H9 (cell line): Measurements from ENCODE around the gene FBXO30. TPM values are rescaled to one million over a fixed set of nuclear protein-coding genes. Genes with fewer than 3 reads are reported as not detected.
A peak's percentile ranks its signal among the peaks of the same experiment; 100 is the strongest.

Source experiments
- DNase-seq: peaks from one replicate; pipeline ENCODE4 v3.0.0-alpha.2; 2017
- H2AFZ ChIP-seq: one replicate; pipeline ENCODE4 v1.6.1; 2013; ENCODE audit warnings: mild to moderate bottlenecking, low read length, control low read depth, moderate library complexity
- H2AK5ac ChIP-seq: 2 replicates; pipeline ENCODE4 v1.6.1; 2013; ENCODE audit warnings: low read length, control low read depth, mixed read lengths; ENCODE audit not compliant: insufficient read length
- H2BK120ac ChIP-seq: one replicate; pipeline ENCODE4 v1.6.1; 2013; ENCODE audit warnings: low read depth, mild to moderate bottlenecking, low read length, control low read depth, inconsistent platforms; ENCODE audit not compliant: poor library complexity, severe bottlenecking
- H2BK12ac ChIP-seq: 2 replicates; pipeline ENCODE4 v1.6.1; 2013; ENCODE audit warnings: low read length, control low read depth, mixed read lengths, low read depth; ENCODE audit not compliant: insufficient read length
- H2BK15ac ChIP-seq: 2 replicates; pipeline ENCODE4 v1.6.1; 2013; ENCODE audit warnings: low read depth, low read length, control low read depth
- H2BK20ac ChIP-seq: one replicate; pipeline ENCODE4 v1.6.1; 2013; ENCODE audit warnings: low read depth, mild to moderate bottlenecking, low read length, control low read depth, inconsistent platforms; ENCODE audit not compliant: poor library complexity, severe bottlenecking
- H2BK5ac ChIP-seq: 2 replicates; pipeline ENCODE4 v1.6.1; 2013; ENCODE audit warnings: low read length, control low read depth, mixed read lengths; ENCODE audit not compliant: insufficient read length
- H3K14ac ChIP-seq: 2 replicates; pipeline ENCODE4 v1.6.1; 2013; ENCODE audit warnings: low read length, control low read depth; ENCODE audit not compliant: insufficient read depth
- H3K18ac ChIP-seq: 2 replicates; pipeline ENCODE4 v1.6.1; 2013; ENCODE audit warnings: low read depth, mild to moderate bottlenecking, mixed read lengths, low read length, control low read depth; ENCODE audit not compliant: insufficient read length
- H3K23ac ChIP-seq: 2 replicates; pipeline ENCODE4 v1.6.1; 2013; ENCODE audit warnings: low read length, control low read depth, mixed read lengths, low read depth; ENCODE audit not compliant: insufficient read length
- H3K23me2 ChIP-seq: 2 replicates; pipeline ENCODE4 v1.6.1; 2013; ENCODE audit warnings: low read depth, mild to moderate bottlenecking, mixed read lengths, low read length, control low read depth; ENCODE audit not compliant: insufficient read length, poor library complexity, severe bottlenecking
- H3K27ac ChIP-seq: 2 replicates; pipeline ENCODE4 v1.5.1; 2013; ENCODE audit warnings: low read length, control low read depth, mixed read lengths, low read depth; ENCODE audit not compliant: insufficient read length
- H3K27me3 ChIP-seq: 2 replicates; pipeline ENCODE4 v1.6.1; 2013; ENCODE audit warnings: low read length, control low read depth, inconsistent platforms; ENCODE audit not compliant: insufficient read depth
- H3K4ac ChIP-seq: 2 replicates; pipeline ENCODE4 v1.6.1; 2013; ENCODE audit warnings: low read depth, mild to moderate bottlenecking, control low read depth, inconsistent platforms, low read length, moderate library complexity
- H3K4me1 ChIP-seq: 2 replicates; pipeline ENCODE4 v1.6.1; 2013; ENCODE audit warnings: low read length, control low read depth, inconsistent platforms; ENCODE audit not compliant: insufficient read depth
- H3K4me2 ChIP-seq: 2 replicates; pipeline ENCODE4 v1.6.1; 2013; ENCODE audit warnings: low read length, control low read depth, mixed read lengths; ENCODE audit not compliant: insufficient read length, insufficient read depth
- H3K56ac ChIP-seq: 2 replicates; pipeline ENCODE4 v1.6.1; 2013; ENCODE audit warnings: low read depth, mild to moderate bottlenecking, mixed read lengths, low read length, control low read depth; ENCODE audit not compliant: insufficient read length
- H3K79me1 ChIP-seq: 2 replicates; pipeline ENCODE4 v1.6.1; 2013; ENCODE audit warnings: low read depth, mild to moderate bottlenecking, moderate library complexity, low read length, control low read depth, inconsistent platforms; ENCODE audit not compliant: insufficient read depth, poor library complexity, severe bottlenecking
- H3K79me2 ChIP-seq: 2 replicates; pipeline ENCODE4 v1.6.1; 2013; ENCODE audit warnings: low read length, control low read depth, inconsistent platforms; ENCODE audit not compliant: insufficient read depth
- H3K9ac ChIP-seq: 2 replicates; pipeline ENCODE4 v1.6.1; 2013; ENCODE audit warnings: low read length, control low read depth, mixed read lengths; ENCODE audit not compliant: insufficient read length; ENCODE audit errors: extremely low read depth
- H3K9me3 ChIP-seq: one replicate; pipeline ENCODE4 v1.6.1; 2013; ENCODE audit warnings: low read depth, low read length, inconsistent platforms; ENCODE audit not compliant: control insufficient read depth
- H3T11ph ChIP-seq: one replicate; pipeline ENCODE4 v1.6.1; 2013; ENCODE audit warnings: mild to moderate bottlenecking, low read length, control low read depth, inconsistent platforms
- H4K20me1 ChIP-seq: one replicate; pipeline ENCODE4 v1.6.1; 2013; ENCODE audit not compliant: control insufficient read depth, insufficient read length, insufficient read depth
- H4K5ac ChIP-seq: 2 replicates; pipeline ENCODE4 v1.6.1; 2013; ENCODE audit warnings: low read depth, mild to moderate bottlenecking, mixed read lengths, low read length, control low read depth; ENCODE audit not compliant: insufficient read length
- H4K8ac ChIP-seq: replicated peaks from 2 replicates; pipeline ENCODE4 v1.6.1; 2013; ENCODE audit warnings: low read length, control low read depth, mixed read lengths, low read depth; ENCODE audit not compliant: insufficient read length
- H4K91ac ChIP-seq: 2 replicates; pipeline ENCODE4 v1.6.1; 2013; ENCODE audit warnings: low read depth, mild to moderate bottlenecking, moderate library complexity, mixed read lengths, low read length, control low read depth; ENCODE audit not compliant: insufficient read length
- H3K27ac Mint-ChIP-seq, 3 experiments: 2 replicates in 2 of 3; 3 replicates in 1 of 3; pipeline ENCODE4 v1.8.0; 2020 to 2021; ENCODE audit warnings: mixed read lengths in 3 of 3, mild to moderate bottlenecking in 1 of 3, moderate library complexity in 1 of 3
- H3K27me3 Mint-ChIP-seq: 2 replicates; pipeline ENCODE4 v1.8.0; 2021; ENCODE audit warnings: low read depth, mild to moderate bottlenecking, moderate library complexity, mixed read lengths
- H3K36me3 Mint-ChIP-seq, 3 experiments: 2 replicates in 2 of 3; 3 replicates in 1 of 3; pipeline ENCODE4 v1.8.0; 2020 to 2021; ENCODE audit warnings: low read depth in 3 of 3, mixed read lengths in 3 of 3; ENCODE audit not compliant: insufficient read depth in 1 of 3
- H3K4me1 Mint-ChIP-seq, 2 experiments: 2 replicates each; pipeline ENCODE4 v1.8.0; 2020; ENCODE audit warnings: mixed read lengths in 2 of 2
- H3K4me3 Mint-ChIP-seq, 2 experiments: 2 replicates in 1 of 2; 3 replicates in 1 of 2; pipeline ENCODE4 v1.8.0; 2020 to 2021; ENCODE audit warnings: mild to moderate bottlenecking in 2 of 2, mixed read lengths in 2 of 2, moderate library complexity in 1 of 2
- H3K9me3 Mint-ChIP-seq, 2 experiments: 2 replicates in 1 of 2; 3 replicates in 1 of 2; pipeline ENCODE4 v1.8.0; 2020; ENCODE audit warnings: mild to moderate bottlenecking in 2 of 2, mixed read lengths in 2 of 2, moderate library complexity in 1 of 2
- CTCF ChIP-seq: fragments of 200-600 bp; sonication (generic); conservative IDR thresholded peaks from 3 replicates; pipeline ENCODE4 v1.8.0; 2021; ENCODE audit warnings: antibody characterized with exemption, mild to moderate bottlenecking
- WGBS: extraction: QIAGEN DNeasy Blood & Tissue Kit; methylation state at CpG from one replicate; pipeline ENCODE4 v1.1.7; 2013; ENCODE audit warnings: missing lambda C conversion rate, low lambda C conversion rate, mixed read lengths; ENCODE audit not compliant: insufficient read length; ENCODE audit errors: extremely low coverage; 5-methylcytosine and 5-hydroxymethylcytosine counted together
- total RNA-seq: library from RNA; stranded (reverse); gene quantifications from 2 replicates; pipeline ENCODE4 v1.2.1, GENCODE V29; 2021

FBXO30 gene
- total RNA-seq, 1 experiment from 2014 or later: 16.9 TPM

- Histone ChIP-seq H2AK5ac (no peak overlapping the region), H3K23ac (no peak overlapping the region), H3K27ac (no peak overlapping the region), H3K9ac (no peak overlapping the region), H3K56ac (no peak overlapping the region), H3K4me2 (no peak overlapping the region), H2BK120ac (no peak overlapping the region), H3K27me3 (no peaks in the 10 kb centered on the region), H3K9me3 (no peaks in the 10 kb centered on the region), H3K79me2 (peaks cover 20% of the 10 kb centered on the region; the same call in 1 of the 2 replicates), H4K91ac (no peak overlapping the region), H3K4ac (no peak overlapping the region), H2AFZ (no peak overlapping the region), H3K79me1 (no peaks in the 10 kb centered on the region), H2BK12ac (no peak overlapping the region), H4K8ac (no peak overlapping the region), H2BK5ac (no peak overlapping the region), H4K5ac (no peak overlapping the region), H2BK15ac (no peak overlapping the region), H4K20me1 (no peaks in the 10 kb centered on the region), H3K18ac (no peak overlapping the region), H3T11ph (no peak overlapping the region), H2BK20ac (no peak overlapping the region), H3K4me1 (no peaks in the 10 kb centered on the region), H3K14ac (no peak overlapping the region), H3K23me2 (no peaks in the 10 kb centered on the region)
- WGBS: no CpG with 5 or more reads among the region's 2 CpGs
- Mint-ChIP-seq H3K27me3 (no peaks in the 10 kb centered on the region), H3K27ac (peak overlapping the region in 1 of 3 experiments; percentile 45; a peak in 2 of 7 replicates), H3K4me3 (no peak overlapping the region), H3K9me3 (peaks cover 0 to 3% of the 10 kb centered on the region in 2 experiments; a peak in 3 of 5 replicates), H3K4me1 (peaks cover 16 to 19% of the 10 kb centered on the region in 2 experiments), H3K36me3 (peaks cover 18 to 26% (median 20%) of the 10 kb centered on the region in 3 experiments)
- DNase-seq: no peak
- TF ChIP-seq CTCF: no peak
These were observed 16.1 kb downstream of the FBXO30 start for GRCh38 chr6:145798530-145798929.
